GM19238 (cell line): ENCODE data around the gene IFNL3.
"Not testable (repeated sequence)": the region's sequence is repeated elsewhere in the genome, so short reads cannot be mapped to it uniquely, and the experiment has no call there.

Experiments used
- DNase-seq: peaks from one replicate; pipeline ENCODE4 v3.0.0; 2011; ENCODE audit warnings: low spot score; ENCODE audit not compliant: insufficient read length

Gene IFNL3

DNA sequence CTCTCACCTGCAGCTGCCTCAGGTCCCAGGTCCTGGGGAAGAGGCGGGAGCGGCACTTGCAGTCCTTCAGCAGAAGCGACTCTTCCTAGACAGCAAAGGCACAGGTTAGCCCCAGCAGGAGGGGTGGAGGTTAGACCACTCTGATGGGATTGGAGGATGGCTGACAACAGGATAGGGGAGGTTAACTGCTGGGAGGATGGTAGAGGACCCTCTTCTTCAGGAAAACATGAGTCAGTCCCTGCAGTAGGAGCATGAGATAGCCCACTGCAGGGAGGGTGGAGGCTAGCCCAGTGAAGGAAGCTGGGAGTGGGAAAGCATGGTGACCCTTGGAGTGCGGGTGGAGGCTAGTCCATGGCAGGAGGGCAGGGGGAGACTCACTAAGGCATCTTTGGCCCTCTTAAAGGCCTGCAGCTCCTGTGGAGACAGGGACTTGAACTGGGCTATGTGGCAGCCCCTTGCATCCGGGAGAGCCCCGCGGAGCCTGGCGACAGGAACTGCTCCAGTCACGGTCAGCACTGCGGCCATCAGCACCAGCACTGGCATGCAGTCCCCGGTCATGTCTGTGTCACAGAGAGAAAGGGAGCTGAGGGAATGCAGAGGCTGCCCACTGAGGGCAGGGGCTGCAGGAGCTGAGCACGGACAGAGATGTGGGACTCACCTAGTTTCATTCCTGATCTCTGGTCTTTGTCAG lies at the start of gene IFNL3:
IFNL3 (minus strand) TSS at position 597 of the 691 bp plus-strand sequence; CDS start at position 558, 39 bp downstream.
- not testable (repeated sequence) for DNase-seq

DNA sequence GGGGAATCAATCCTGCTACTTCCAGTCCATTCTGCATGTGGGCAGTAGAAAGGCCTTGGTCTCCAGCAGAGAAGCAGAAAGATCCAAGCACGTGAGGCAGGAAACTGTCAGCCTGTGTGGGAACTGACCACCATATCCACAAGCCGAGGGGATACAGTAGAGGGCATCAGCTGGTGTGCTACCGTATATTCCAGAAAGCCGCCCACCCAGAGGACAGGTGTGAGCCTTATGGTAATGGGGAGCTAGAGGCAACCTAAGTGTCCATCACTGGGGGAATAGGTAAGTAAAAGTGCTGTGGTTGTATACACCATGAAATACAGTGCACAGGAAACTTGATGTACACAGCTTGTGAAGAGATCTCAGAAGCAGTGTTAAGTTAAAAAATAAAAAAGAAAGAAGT lies 48.6 kb upstream of the IFNL3 start:
- no peak for DNase-seq

DNA sequence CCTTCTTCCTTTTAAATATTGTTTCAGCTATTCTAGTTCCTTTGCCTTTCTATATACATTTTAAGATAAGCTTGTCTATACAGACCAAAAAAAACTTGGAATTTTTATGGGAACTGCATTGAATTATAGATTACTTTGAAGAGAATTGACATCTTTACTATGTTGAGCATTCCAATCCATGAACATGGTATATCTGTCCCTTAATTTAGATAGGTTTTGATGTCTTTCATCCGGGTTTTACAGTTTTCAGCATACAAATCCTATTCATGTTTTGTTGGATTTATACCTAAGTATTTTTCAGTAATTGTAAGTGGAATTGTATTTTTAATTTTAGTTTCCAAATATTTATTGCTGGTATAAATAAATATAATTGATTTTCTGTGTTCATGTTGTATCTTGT lies 39.2 kb upstream of the IFNL3 start:
- no peak for DNase-seq

DNA sequence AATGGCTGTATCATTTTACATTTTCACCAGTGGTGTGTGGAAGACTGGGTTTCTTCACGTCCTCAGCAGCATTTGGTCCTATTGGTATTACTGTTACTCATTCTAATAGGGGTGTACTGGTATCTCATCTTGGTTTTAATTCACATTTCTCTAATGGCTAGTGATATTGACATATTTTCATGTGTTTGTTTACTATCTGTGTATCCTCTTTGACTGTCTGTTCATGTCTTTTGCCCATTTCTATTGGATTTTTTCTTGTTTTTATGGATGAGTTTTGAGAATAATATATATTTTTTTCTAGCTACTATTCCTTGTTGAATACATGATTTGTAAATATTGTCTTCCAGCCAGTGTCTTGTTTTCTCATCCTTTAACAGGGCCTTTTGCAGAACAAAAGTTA lies 37.2 kb upstream of the IFNL3 start:
- DNase-seq, result no peak

DNA sequence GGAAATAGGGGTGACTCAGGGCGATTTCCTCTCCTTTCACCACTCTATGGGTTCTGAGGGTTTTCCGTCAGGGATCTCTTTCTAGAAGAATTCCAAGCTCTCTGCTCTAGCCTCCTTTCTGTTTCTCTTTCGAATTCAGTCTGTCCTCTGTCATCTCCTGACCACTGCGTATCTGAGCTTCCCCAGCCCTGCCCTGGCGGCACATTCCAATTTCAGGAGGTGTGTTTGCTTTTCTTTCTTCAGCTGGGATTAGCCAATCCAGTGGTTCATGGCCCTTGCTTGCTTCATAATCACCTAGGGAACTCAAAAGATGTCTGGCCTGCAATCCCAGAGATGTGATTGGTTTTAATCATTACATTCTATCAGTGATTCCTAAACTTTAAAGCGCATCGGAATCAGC lies 32.8 kb upstream of the IFNL3 start:
- DNase-seq, result no peak

DNA sequence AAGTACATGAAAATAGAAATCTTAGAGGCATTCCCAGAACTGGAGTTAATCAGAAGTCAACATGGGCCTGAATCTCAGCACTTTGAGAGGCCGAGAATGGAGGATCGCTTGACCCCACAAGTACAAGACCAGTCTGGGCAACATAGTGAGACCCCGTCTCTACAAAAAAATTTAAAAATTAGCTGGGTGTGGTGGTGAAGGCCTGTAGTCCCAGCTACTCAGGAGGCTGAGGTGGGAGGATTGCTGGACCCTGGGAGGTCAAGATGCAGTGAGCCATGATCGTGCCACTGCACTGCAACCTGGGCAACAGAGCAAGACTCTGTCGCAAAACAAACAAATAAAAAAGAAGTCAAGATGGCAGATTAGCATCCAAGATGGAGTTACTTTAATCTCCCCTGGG lies 31.9 kb upstream of the IFNL3 start:
- no peak for DNase-seq

DNA sequence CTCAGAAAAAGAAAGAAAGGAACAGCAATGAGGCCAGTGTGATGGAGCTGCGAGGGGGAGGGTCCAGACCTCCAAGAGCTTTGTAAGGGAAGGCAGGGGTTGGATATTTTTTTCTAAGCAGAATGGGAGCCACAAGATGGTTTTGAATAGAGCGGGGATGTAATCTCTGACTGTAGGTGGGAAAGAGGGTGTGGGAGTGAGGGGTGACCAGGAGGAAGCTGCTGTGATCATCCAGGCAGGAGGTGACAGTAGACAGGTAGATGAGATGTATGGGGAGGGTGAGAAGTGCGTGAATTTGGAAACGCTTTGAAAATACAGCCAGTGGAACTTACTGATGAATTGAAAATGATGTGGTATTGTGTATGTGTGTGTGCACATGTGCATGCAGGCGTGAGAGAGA lies 30.8 kb upstream of the IFNL3 start:
- DNase-seq, result no peak

DNA sequence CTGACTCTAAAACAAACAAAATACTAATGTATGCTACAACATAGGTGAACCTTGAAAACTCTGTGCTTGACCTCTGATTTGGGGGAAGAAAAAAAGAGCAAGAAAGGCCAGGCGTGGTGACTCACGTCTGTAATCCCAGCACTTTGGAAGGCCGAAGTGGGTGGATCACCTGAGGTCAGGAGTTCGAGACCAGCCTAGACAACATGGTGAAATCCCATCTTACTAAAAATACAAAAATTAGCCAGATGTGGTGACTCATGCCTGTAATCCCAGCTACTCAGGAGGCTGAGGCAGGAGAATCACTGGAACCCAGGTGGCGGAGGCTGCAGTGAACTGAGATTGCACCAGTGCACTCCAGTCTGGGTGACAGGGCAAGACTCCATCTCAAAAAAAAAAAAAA lies 29.1 kb upstream of the IFNL3 start:
- DNase-seq, result not testable (repeated sequence)

DNA sequence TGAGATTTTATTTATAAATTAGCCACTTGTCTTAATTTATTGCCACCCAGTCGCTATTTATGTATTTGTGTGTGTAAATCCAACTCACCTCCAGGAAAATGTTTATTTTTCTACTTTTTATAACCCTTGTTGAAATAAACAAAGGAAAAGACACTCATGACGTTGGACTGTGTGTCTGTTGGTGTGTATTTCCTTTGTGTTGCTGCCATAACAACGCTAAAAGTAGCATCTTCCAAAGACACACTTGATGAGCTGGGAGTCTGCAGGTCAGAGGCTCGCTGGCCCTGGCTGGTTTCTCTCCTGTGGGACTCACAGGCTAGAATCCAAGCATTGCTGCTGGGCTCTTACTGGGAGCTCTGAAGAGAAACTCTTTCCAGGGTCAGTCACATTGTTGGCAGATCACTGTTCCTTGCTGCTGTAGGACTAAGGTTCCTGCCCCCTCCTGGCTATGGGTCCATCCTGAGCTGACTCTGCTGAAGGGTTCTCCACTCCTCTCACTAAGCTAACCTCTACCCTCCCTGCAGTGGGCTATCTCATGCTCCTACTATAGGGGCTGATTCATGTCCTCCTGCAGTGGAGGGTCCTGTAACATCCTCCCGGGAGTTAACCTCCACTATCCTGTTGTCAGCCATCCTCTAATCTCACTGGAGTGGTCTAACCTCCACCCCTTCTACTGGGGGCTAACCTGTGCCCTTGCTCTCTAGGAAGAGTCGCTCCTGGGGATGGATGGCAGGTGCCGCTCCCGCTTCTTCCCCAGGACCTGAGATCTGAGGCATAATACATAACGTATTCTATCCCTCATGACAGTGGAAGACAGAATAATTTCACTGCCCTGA lies 25.4 kb upstream of the IFNL3 start:
- no peak for DNase-seq

DNA sequence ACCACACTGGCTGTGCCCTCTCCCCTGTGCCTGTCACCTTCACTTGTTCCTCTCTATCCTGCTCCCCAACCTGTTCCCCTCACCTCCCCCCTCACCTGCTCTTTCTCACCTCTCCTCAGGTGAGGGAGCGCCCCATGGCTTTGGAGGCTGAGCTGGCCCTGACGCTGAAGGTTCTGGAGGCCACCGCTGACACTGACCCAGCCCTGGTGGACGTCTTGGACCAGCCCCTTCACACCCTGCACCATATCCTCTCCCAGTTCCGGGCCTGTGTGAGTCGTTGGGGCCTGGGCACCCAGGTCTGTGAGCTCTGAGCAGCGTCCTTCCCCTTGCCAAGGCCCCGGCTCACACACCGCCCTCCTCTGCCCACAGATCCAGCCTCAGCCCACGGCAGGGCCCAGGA lies 24.6 kb upstream of the IFNL3 start:
- DNase-seq, result not testable (repeated sequence)

DNA sequence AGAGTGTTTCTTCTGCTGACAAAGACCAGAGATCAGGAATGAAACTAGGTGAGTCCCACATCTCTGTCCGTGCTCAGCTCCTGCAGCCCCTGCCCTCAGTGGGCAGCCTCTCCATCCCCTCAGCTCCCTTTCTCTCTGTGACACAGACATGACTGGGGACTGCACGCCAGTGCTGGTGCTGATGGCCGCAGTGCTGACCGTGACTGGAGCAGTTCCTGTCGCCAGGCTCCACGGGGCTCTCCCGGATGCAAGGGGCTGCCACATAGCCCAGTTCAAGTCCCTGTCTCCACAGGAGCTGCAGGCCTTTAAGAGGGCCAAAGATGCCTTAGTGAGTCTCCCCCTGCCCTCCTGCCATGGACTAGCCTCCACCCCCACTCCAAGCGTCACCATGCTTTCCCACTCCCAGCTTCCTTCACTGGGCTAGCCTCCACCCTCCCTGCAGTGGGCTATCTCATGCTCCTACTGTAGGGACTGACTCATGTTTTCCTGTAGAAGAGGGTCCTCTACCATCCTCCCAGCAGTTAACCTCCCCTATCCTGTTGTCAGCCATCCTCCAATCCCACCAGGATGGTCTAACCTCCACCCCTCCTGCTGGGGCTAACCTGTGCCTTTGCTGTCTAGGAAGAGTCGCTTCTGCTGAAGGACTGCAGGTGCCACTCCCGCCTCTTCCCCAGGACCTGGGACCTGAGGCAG lies 23.9 kb upstream of the IFNL3 start:
- DNase-seq, result not testable (repeated sequence)

DNA sequence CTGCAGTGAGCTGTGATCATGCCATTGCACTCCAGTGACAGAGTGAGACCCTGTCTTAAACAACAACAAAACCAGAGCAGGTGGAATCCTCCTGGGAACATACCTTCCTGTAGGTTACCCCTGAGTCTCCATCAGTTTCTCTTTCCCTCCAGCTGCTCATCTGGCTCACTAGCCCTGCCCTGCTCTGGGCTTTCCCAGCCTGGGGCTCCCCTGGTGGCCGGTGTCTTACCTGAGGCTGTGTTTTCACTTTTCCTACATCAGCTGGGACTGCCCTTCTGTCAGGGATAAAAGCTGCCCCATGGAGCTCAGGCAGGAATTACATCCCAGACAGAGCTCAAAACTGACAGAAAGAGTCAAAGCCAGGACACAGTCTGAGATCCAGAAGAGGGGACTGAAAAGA lies 23.3 kb upstream of the IFNL3 start, which contains the start of gene IFNL2:
IFNL2 (plus strand) TSS at position 312 of the 400 bp plus-strand sequence. CDS start 173 bp downstream, outside the sequence.
- DNase-seq, result not testable (repeated sequence)

DNA sequence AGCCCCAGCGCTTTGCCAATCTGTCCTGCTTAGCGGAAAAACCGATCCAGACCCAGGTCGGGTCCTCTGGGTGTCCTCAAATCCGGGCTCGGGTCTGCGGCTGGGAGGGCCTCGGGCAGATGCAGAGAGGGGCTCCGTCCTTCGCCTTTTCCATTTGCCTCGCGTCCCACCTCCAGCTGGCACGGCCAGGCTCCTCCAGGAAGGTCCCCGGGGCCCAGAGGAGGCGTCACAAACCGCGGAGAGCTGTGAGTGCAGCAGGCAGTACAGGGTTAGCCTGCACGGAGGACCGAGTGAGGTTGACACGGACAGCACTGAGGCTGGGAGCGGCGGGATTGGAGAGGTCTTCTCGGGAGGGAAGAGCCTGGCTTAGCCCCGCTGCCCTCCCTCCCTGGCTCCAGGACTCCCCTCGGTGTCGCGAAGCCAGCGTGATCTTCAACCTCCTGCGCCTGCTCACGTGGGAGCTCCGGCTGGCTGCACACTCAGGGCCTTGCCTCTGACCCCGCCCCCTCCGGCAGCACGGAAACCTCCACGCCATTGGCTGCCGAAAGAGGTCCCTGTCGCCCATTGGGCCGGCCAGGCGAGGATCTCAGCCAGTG lies 20.6 kb upstream of the IFNL3 start:
- DNase-seq, result no peak

DNA sequence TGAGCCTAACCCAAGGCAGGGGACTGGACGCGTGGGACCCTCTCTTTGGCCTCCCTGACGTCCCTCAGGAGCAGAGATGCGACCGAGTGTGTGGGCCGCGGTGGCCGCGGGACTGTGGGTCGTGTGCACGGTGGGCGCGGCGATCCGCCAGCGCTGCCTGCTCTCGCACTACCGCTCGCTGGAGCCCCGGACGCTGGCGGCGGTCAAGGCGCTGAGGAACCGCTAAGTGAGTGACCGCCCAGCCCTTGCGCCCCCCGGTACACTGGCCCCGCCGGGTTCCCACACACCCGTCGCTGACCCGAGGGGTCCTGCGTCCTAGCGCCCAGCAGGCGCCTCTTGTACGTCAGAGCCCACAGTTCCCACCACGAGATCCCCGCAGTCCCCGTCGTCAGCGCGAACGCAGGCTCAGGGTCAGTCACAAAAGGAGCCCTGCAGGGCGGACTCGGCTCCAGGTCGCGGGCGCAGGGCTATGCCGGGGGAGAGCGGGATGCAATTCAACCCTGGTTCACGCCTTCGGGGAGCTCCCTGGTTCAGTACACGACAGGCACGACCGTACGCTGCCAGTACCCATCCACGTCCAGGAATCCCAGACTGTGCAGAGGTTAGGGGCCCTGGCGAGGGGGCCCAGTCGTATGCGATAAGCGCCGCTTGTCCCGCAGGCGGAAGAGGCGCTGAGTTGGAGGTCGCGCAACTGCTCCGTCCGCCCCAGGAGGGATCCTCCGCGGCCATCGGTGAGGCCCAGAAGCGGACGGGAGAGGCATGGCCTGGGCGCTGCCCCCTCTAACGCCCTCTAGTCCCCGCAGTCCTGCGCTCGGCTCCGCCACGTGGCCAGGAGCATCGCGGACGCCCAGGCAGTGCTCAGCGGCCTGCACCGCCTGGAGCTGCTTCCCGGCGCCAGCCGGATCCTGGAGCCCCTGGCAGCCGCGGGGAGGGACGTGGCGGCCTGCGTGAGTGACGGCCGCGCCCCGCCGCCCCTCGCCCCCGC lies 19.8 kb upstream of the IFNL3 start:
- DNase-seq, result no peak

DNA sequence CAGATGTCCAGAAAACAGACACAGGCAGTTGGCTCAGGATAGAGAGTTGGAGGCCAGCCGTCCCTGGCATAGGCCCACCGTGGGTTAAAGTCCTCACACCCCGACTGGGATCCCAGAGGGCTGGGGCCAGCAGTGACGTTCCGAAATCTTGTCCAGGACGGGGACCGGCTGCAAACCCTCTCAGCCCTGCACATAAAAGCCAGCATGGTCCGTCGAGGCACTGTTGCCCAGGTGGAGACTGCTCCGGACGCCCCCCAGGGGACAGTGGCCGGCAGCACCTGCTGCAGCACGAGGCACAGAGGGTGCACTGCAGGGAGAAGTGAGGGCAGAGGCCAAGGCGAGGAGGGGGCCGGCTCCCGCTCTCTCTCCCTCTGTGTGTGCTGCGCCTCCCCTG lies 19.1 kb upstream of the IFNL3 start:
- no peak for DNase-seq

DNA sequence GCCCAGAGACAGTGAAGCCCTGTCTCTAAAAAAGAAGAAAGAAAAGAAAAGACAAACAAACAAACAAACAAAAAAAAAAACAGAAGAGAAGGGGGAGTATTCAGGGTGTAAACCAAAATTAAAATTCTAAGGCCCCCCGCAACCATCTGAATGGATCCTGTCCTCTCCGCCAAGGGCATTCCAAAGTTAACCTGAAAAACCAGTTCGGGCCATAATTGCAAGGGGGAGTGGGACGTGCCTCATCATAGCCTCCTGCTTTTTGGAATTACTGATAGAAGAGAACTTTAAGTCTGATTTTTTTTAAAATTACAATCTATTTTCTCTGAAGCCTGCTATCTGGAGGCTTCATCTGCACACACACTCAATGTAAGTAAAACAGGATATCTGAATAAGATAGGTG lies 17.7 kb upstream of the IFNL3 start:
- no peak for DNase-seq

DNA sequence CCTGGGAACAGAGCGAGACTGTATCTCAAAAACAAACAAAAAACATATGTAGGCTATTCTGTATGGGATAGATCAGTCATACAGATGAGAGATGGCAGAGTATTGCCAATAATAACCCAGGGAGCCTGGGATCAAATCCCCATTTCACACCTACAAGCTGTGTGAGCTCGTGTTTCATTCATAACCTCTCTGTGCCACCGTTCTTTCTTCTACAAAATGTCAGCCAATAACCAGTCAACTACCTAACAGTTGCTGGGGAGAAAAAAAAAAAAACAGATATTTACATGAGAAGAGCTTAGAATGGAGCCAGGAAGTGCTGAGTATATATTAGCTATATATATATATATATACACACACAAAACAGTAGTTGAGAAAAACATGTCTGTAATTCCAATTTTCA lies 16.9 kb upstream of the IFNL3 start:
- DNase-seq, result no peak

DNA sequence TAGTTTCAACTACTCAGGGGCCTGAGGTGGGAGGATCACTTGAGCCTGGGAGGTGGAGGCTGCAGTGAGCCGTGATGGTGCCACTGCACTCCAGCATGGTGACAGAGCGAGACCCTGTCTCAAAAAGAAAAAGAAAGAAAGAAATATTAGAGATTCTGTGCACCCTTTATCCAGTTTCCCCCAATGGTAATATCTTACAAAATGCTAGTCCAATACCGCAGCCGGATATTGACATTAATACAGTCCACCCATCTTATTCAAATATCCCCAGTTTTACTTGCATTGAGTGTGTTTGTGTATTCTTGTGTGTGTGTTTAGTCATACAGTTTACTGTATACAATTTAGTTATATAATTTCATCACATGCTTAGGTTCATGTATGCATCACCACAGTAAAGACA lies 12.4 kb upstream of the IFNL3 start:
- DNase-seq, result no peak

DNA sequence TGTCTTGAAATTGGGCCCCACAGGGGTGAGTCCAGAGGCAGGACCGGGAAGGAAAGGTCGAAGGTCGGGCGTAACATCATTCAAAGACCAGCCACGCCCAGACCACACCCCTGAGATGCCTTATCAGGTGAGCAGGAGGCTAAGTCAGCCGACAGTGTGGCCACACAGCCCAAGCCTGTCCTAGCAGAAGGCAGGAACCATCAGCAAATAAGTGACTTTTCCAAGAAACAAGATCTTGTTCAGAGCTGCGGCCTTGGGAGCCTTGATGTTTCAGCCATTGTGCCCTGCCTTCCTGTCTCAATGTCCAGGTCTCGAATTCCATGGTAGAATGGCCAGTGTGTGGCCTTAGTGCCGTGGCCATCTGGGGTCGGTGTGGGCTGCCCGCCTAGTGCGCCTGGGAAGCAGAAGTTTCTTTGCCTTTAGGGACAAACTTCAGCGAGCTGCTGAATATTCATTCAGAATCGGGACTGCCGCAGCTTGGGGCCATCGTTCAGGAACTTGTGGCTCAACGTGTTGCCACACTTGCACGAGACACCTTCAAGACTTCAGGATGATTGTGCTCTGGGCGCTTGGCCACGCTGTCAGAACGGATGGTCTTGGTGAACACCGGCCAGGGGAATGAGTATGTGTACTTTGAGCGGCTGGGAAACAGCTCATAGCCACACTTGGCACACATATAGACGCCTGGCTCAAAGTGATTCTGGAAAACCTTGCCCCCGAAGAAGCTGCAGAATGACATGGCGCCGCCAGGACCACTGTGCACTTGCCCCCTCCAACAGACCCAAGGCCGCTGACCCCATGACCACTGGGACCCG lies 9.9 kb upstream of the IFNL3 start:
- DNase-seq, result no peak
